ENCODE measurements around the gene AQP12A. TPM values are rescaled to one million over a fixed set of nuclear protein-coding genes. Genes with fewer than 3 reads are reported as not detected.

The AQP12A gene
- total RNA-seq, 1 experiment from 2014 or later, result not detected

DNA sequence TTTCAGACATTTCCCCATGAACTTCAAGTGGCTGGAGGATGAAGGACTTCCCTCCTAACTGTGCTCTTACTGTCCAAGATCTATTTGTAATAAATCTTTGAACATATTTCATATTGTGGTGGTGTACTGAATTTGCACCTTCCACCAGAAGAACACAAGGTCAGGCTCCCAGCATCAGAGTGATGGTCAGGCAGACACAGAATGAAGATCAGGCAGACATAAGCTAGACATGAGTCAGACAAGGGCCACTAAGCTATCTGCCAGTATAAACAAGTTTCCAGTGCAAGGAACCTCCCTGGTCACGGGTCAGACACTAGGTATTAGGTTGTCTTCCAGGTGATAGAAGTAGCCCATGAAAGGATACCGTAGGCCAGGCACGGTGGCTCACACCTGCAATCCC lies 29.0 kb upstream of the AQP12A start:
- H3K9me3 ChIP-seq (ENCODE audit: low read length), result no peaks in the 10 kb centered on the region
- H3K4me2 ChIP-seq (ENCODE audit: low read length), result no peak overlapping the region
- H3K9ac ChIP-seq (ENCODE audit: low read length), result no peak overlapping the region
- no peak overlapping the region for H2AFZ ChIP-seq (ENCODE audit: low read length)
- no TSS peak for BruUV-seq (replicated peaks)
- H3K9me2 ChIP-seq (replicated peaks; ENCODE audit: low read length), result no peaks in the 10 kb centered on the region
- DNase-seq (no peak), ATAC-seq (no peak)
- no peak overlapping the region for H3K27ac ChIP-seq (ENCODE audit: low read length)
- intact Hi-C loops (cut with micrococcal nuclease), result no loop called here
- peaks cover 58% of the 10 kb centered on the region for H3K27me3 ChIP-seq (ENCODE audit: low read length)
- no peaks in the 10 kb centered on the region for H3F3A ChIP-seq (ENCODE audit: low read length, unreplicated experiment)
- TF ChIP-seq EZH2 (IDR thresholded peaks at IDR 0.05; ENCODE audit: low read length, unreplicated experiment) (no peak), CTCF (conservative IDR thresholded peaks at IDR 0.05; ENCODE audit: low read depth, low read length) (no peak), EZH2phosphoT487 (IDR thresholded peaks at IDR 0.05; ENCODE audit: borderline replicate concordance, low read length) (no peak)
- no peak overlapping the region for H3K4me3 ChIP-seq (ENCODE audit: low read length)
- no peaks in the 10 kb centered on the region for H3K4me1 ChIP-seq (ENCODE audit: insufficient read depth, low read length)
- CTCF ChIA-PET, result no interaction called here
- H3K79me2 ChIP-seq (ENCODE audit: low read length), result no peaks in the 10 kb centered on the region
- POLR2A ChIA-PET (ENCODE audit: unreplicated experiment), result no interaction called here
- no peaks in the 10 kb centered on the region for H3K36me3 ChIP-seq (ENCODE audit: low read depth, low read length)
- no peaks in the 10 kb centered on the region for H4K20me1 ChIP-seq (ENCODE audit: low read length)

DNA sequence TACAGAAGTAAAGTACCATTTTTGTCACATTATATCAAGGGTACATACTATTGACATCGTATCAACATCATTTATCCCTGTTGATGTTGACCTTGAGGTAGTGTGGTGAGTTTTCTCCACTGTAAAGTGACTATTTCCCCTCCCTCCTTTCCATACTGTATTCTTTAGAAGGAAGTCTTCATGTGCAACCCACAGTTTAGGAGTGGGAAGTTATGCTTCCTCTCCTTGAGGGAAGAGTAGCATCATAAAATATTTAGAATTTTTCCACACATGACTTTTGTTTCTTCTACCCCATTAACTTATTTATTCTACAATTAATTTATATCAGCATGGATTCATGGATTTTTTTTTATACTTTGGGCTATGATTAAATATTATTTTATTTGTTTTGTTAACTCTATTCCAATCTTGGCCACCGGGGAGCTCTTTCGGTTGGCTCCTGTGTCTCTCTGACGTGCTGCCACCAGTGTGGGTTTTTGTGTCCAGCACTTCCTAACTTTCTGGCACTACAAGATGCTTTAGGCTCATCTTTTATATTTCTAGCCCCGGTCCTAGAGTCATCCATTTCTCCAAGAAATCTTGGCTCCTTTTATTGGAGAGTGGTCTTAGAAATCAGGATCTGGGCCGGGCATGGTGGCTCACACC lies 28.0 kb upstream of the AQP12A start:
- no peaks in the 10 kb centered on the region for H4K20me1 ChIP-seq (ENCODE audit: low read length)
- H3F3A ChIP-seq (ENCODE audit: low read length, unreplicated experiment), result no peaks in the 10 kb centered on the region
- H3K9me3 ChIP-seq (ENCODE audit: low read length), result no peaks in the 10 kb centered on the region
- no peak overlapping the region for H3K9ac ChIP-seq (ENCODE audit: low read length)
- no peaks in the 10 kb centered on the region for H3K36me3 ChIP-seq (ENCODE audit: low read depth, low read length)
- ATAC-seq (no peak), DNase-seq (no peak)
- H3K27ac ChIP-seq (ENCODE audit: low read length), result no peak overlapping the region
- CTCF ChIA-PET, result no interaction called here
- no peaks in the 10 kb centered on the region for H3K4me1 ChIP-seq (ENCODE audit: insufficient read depth, low read length)
- no peaks in the 10 kb centered on the region for H3K79me2 ChIP-seq (ENCODE audit: low read length)
- H3K4me2 ChIP-seq (ENCODE audit: low read length), result no peak overlapping the region
- H2AFZ ChIP-seq (ENCODE audit: low read length), result no peak overlapping the region
- H3K9me2 ChIP-seq (replicated peaks; ENCODE audit: low read length), result no peaks in the 10 kb centered on the region
- H3K4me3 ChIP-seq (ENCODE audit: low read length), result no peak overlapping the region
- H3K27me3 ChIP-seq (ENCODE audit: low read length), result peaks cover 59% of the 10 kb centered on the region
- POLR2A ChIA-PET (ENCODE audit: unreplicated experiment), result no interaction called here
- BruUV-seq (replicated peaks), result no TSS peak
- intact Hi-C loops (cut with micrococcal nuclease), result no loop called here
- TF ChIP-seq EZH2phosphoT487 (IDR thresholded peaks at IDR 0.05; ENCODE audit: borderline replicate concordance, low read length) (no peak), CTCF (conservative IDR thresholded peaks at IDR 0.05; ENCODE audit: low read depth, low read length) (no peak; the same call in 1 of the 2 replicates), EZH2 (IDR thresholded peaks at IDR 0.05; ENCODE audit: low read length, unreplicated experiment) (no peak)

DNA sequence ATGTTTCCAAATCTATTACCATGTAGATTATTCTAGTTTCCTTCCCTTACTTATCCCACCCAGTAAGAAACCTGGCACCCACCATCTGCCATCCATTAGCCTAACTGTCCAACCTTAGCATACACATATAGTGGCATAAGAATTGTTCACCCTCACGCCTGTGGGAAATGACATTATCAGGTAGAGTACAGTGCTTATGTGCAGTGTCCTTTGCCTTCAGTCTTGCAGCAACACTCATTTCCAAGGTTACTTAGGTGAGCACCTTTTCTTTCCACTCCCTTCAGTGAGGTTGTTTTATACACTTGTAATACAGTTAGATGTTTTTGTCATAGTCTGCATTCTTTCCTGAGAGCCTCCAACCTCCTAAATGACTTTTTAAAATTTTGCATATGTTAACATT lies 27.0 kb upstream of the AQP12A start:
- Histone ChIP-seq H3K27me3 (ENCODE audit: low read length) (peaks cover 59% of the 10 kb centered on the region), H3K4me1 (ENCODE audit: insufficient read depth, low read length) (no peaks in the 10 kb centered on the region), H3K4me2 (ENCODE audit: low read length) (no peak overlapping the region), H4K20me1 (ENCODE audit: low read length) (no peaks in the 10 kb centered on the region), H3K27ac (ENCODE audit: low read length) (no peak overlapping the region), H3K36me3 (ENCODE audit: low read depth, low read length) (no peaks in the 10 kb centered on the region), H2AFZ (ENCODE audit: low read length) (no peak overlapping the region), H3K9me3 (ENCODE audit: low read length) (no peaks in the 10 kb centered on the region), H3K4me3 (ENCODE audit: low read length) (no peak overlapping the region), H3F3A (ENCODE audit: low read length, unreplicated experiment) (no peaks in the 10 kb centered on the region), H3K9me2 (replicated peaks; ENCODE audit: low read length) (no peaks in the 10 kb centered on the region), H3K9ac (ENCODE audit: low read length) (no peak overlapping the region), H3K79me2 (ENCODE audit: low read length) (no peaks in the 10 kb centered on the region)
- ATAC-seq (no peak), DNase-seq (no peak)
- ChIA-PET POLR2A (ENCODE audit: unreplicated experiment) (no interaction called here), CTCF (no interaction called here)
- no TSS peak for BruUV-seq (replicated peaks)
- TF ChIP-seq EZH2 (IDR thresholded peaks at IDR 0.05; ENCODE audit: low read length, unreplicated experiment), result no peak
- no peak for TF ChIP-seq CTCF (conservative IDR thresholded peaks at IDR 0.05; ENCODE audit: low read depth, low read length)
- TF ChIP-seq EZH2phosphoT487 (IDR thresholded peaks at IDR 0.05; ENCODE audit: borderline replicate concordance, low read length), result no peak
- intact Hi-C loops (cut with micrococcal nuclease), result no loop called here
